SK-N-MC (cell line): Measurements from ENCODE around the gene PEX10.

Source experiments
- DNase-seq: peaks from one replicate; pipeline ENCODE4 v3.0.0-alpha.2; 2011; ENCODE audit warnings: low read depth, low spot score
- H3K27ac ChIP-seq: fragments of 200-600 bp; sonication (generic); 2 replicates; pipeline ENCODE4 v1.5.1; 2016; ENCODE audit warnings: mixed run types
- H3K36me3 ChIP-seq: fragments of 200-600 bp; sonication (generic); 2 replicates; pipeline ENCODE4 v1.6.1; 2017; ENCODE audit warnings: antibody characterized with exemption, low read length, mixed read lengths; ENCODE audit not compliant: insufficient read depth
- H3K4me3 ChIP-seq: fragments of 200-600 bp; sonication (generic); 2 replicates; pipeline ENCODE4 v1.5.1; 2016
- H3K9ac ChIP-seq: fragments of 200-600 bp; sonication (generic); 2 replicates; pipeline ENCODE4 v1.8.0; 2017; ENCODE audit warnings: mixed run types, mixed read lengths; ENCODE audit not compliant: insufficient read length
- H3K9me3 ChIP-seq: fragments of 200-600 bp; sonication (generic); 2 replicates; pipeline ENCODE4 v1.6.1; 2017; ENCODE audit warnings: low read depth, mild to moderate bottlenecking, antibody characterized with exemption, low read length, moderate library complexity, mixed read lengths
- EZH2 ChIP-seq: fragments of 200-600 bp; sonication (generic); IDR thresholded peaks from one replicate; pipeline ENCODE4 v1.6.1; 2017; ENCODE audit warnings: antibody characterized with exemption
- FOXP2 ChIP-seq: optimal IDR thresholded peaks from 2 replicates; pipeline ENCODE3; 2011; ENCODE audit warnings: mild to moderate bottlenecking, moderate library complexity; ENCODE audit not compliant: insufficient read depth; ENCODE audit errors: extremely low read length, control extremely low read depth
- POLR2AphosphoS5 ChIP-seq: IDR thresholded peaks from 2 replicates; pipeline ENCODE4 v1.6.1; 2012; ENCODE audit warnings: mild to moderate bottlenecking, low read depth, low read length, borderline replicate concordance

PEX10 gene

GRCh38 chr1:2431518-2431917 lies 19.2 kb upstream of the PEX10 start:
- DNase-seq, result no peak
- Histone ChIP-seq H3K9ac (no peak overlapping the region), H3K27ac (no peak overlapping the region), H3K36me3 (no peaks in the 10 kb centered on the region), H3K9me3 (no peaks in the 10 kb centered on the region), H3K4me3 (no peak overlapping the region)
- TF ChIP-seq EZH2 (no peak), POLR2AphosphoS5 (no peak), FOXP2 (no peak)

GRCh38 chr1:2431103-2431502 lies 18.7 kb upstream of the PEX10 start:
- no peaks in the 10 kb centered on the region for H3K36me3 ChIP-seq
- H3K4me3 ChIP-seq, result no peak overlapping the region
- no peak overlapping the region for H3K27ac ChIP-seq
- DNase-seq, result no peak
- TF ChIP-seq POLR2AphosphoS5 (no peak), FOXP2 (no peak), EZH2 (no peak)
- no peaks in the 10 kb centered on the region for H3K9me3 ChIP-seq
- H3K9ac ChIP-seq, result no peak overlapping the region

DNA sequence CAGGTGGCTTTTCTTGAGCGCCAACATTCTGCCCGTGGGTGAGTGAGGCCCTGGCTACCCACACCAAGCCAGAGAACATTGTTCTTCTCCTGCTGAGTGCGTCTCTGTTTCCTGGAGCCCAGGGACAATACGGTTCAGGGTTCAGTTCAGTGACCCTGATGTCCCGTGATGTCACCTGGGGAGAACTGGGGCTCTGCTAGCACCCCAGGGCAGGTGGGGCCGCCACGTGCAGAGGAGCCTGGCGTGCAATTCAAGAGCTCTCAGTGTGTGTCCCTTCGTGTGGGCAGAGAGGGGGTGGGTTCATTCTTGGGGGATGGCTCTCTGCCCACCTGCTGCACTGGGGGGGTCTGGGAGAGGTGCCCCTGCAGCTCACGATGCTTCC lies 18.2 kb upstream of the PEX10 start:
- no peak overlapping the region for H3K4me3 ChIP-seq
- H3K9ac ChIP-seq, result no peak overlapping the region
- TF ChIP-seq POLR2AphosphoS5, result no peak
- TF ChIP-seq EZH2, result no peak
- TF ChIP-seq FOXP2, result no peak
- no peak overlapping the region for H3K27ac ChIP-seq
- no peaks in the 10 kb centered on the region for H3K9me3 ChIP-seq
- no peaks in the 10 kb centered on the region for H3K36me3 ChIP-seq
- DNase-seq, result no peak

GRCh38 chr1:2429780-2430591 lies 17.6 kb upstream of the PEX10 start:
- no peak for DNase-seq
- Histone ChIP-seq H3K9ac (no peak overlapping the region), H3K27ac (no peak overlapping the region), H3K4me3 (no peak overlapping the region), H3K9me3 (no peaks in the 10 kb centered on the region), H3K36me3 (no peaks in the 10 kb centered on the region)
- TF ChIP-seq EZH2, result no peak
- no peak for TF ChIP-seq FOXP2
- no peak for TF ChIP-seq POLR2AphosphoS5

DNA sequence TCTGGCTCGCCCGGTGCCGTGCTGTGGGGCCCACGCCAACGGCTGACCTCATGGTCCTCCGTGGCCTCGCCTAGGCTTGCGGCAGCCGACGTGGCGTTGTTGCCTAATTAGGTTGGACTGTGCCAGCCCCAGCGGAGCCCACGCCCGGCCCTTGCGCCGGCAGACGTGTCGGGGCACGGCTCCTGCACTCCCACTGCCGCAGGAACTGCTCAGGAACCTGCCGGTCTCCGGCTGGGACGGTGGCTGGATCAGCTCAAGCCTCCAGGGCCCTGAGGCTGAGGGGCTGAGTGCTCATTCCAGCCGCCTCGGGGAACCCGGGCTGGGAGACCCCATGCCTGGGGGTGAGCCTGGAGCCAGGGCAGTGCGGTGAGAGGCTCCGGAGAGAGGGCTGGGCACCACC lies 16.1 kb upstream of the PEX10 start:
- Histone ChIP-seq H3K36me3 (no peaks in the 10 kb centered on the region), H3K9me3 (no peaks in the 10 kb centered on the region), H3K9ac (no peak overlapping the region), H3K27ac (no peak overlapping the region), H3K4me3 (no peak overlapping the region)
- DNase-seq, result no peak
- TF ChIP-seq EZH2, result no peak
- no peak for TF ChIP-seq FOXP2
- TF ChIP-seq POLR2AphosphoS5, result no peak

DNA sequence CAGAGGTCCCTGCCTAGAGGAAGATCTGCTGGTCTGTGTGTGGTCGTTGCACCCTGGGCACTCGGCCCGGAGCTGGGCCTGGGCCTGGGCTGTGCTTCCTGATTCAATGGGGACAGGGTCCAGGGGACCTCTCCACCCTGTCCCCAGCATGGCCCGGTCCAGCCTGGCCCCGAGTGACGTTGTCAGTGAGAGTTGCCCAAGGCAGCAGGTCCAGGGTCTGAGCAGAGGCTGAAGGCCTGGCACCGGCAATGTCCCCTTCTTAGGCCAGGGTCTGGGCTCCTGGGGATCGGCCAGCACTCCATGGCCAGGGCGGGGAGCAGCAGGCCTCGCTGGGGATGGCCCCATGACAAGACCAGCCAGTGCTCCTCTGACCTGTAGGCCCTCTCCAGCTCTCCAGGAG lies 15.6 kb upstream of the PEX10 start:
- Histone ChIP-seq H3K9ac (no peak overlapping the region), H3K36me3 (no peaks in the 10 kb centered on the region)

GRCh38 chr1:2427051-2427450 lies 14.7 kb upstream of the PEX10 start:
- Histone ChIP-seq H3K9me3 (no peaks in the 10 kb centered on the region), H3K4me3 (no peak overlapping the region), H3K36me3 (no peaks in the 10 kb centered on the region), H3K27ac (no peak overlapping the region), H3K9ac (no peak overlapping the region)
- no peak for DNase-seq
- TF ChIP-seq FOXP2, result no peak
- no peak for TF ChIP-seq POLR2AphosphoS5
- TF ChIP-seq EZH2, result no peak

More for the DNA sequence above, 15.6 kb upstream of the PEX10 start:
- Histone ChIP-seq H3K4me3 (no peak overlapping the region), H3K9me3 (no peaks in the 10 kb centered on the region), H3K27ac (no peak overlapping the region)
- DNase-seq, result no peak
- TF ChIP-seq POLR2AphosphoS5 (no peak), EZH2 (no peak), FOXP2 (no peak)

DNA sequence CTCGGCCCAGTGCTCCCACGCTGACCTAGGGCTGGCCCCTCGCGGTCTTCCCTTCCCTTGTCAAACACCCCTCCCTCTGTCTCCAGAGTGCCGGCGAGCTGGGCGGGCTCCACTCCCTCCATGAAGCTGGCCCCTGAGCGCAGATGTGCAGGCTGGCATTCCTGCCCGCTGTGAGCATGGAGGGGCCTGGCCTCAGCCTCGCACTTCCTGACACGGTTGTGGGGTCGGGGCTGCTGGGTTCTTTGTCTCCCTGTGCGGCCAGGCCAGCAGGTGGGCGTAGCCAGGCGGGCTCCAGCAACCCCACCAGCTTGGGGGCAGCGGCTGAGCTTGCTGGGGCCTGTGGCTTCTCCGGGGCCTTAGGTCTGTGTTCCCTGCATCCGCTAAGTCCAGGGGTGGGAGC lies 14.2 kb upstream of the PEX10 start:
- Histone ChIP-seq H3K27ac (no peak overlapping the region), H3K36me3 (no peaks in the 10 kb centered on the region), H3K9ac (no peak overlapping the region), H3K4me3 (no peak overlapping the region), H3K9me3 (no peaks in the 10 kb centered on the region)
- no peak for DNase-seq
- TF ChIP-seq EZH2, result no peak
- TF ChIP-seq POLR2AphosphoS5, result no peak
- TF ChIP-seq FOXP2, result no peak

- DNase-seq, result no peak
- no peak overlapping the region for H3K27ac ChIP-seq
- TF ChIP-seq FOXP2, result no peak
- no peak for TF ChIP-seq POLR2AphosphoS5
- no peak for TF ChIP-seq EZH2
Observed at GRCh38 chr1:2425892-2426291, 13.5 kb upstream of the PEX10 start.

More at GRCh38 chr1:2425892-2426291, 13.5 kb upstream of the PEX10 start:
- Histone ChIP-seq H3K36me3 (no peaks in the 10 kb centered on the region), H3K4me3 (no peak overlapping the region), H3K9ac (no peak overlapping the region), H3K9me3 (no peaks in the 10 kb centered on the region)
